ENCODE results near the gene EVA1B. TPM values are rescaled to one million over a fixed set of nuclear protein-coding genes. Genes with fewer than 3 reads are reported as not detected.

EVA1B gene
- total RNA-seq, 2 experiments from 2014 or later = 13.9 to 14.2 TPM

DNA sequence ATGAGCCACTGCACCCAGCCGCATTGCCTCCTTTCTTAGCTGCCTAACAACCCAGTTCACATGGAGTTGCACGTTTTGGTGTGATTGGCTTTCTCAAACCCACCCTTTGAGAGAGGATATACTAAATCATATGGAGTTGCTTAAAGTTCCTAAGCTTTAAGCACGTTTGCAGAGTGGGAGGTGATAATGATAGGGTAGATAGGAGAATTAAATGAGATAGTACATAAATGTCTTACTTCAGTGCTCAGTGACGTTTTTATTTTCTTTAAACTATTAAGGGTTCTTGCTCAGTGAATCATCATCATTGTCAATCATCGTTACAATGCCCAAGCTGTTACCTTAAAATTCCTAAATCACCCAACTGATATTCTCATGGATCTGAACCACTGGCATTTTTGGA lies 20.2 kb downstream of the EVA1B start:
- POLR2A ChIA-PET = no interaction called here
- CTCF ChIA-PET = interaction anchor here (0.8 to 2.6 kb wide), 2 partner anchors 17 to 169 kb away, joined by 3 to 10 read pairs; no protein-coding TSS in a partner anchor

DNA sequence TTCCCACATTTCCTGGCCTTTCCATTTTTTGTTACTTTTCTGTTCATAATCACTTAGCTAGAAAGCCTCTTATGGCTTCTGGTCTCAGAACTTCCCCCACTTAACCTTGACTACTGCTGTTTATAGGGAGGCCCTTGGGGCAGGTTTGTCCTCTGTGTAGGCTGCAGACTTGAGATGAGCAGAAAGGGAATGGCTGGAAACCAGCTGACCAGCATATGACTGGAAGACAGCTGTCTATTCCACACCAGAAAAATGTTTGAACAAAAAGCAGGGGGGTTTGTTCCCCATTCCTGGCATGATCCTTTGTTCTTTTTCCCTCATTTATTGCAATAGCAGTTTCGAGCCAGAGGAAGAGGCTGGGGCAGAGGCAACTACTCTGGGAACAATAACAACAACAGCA lies 22.2 kb downstream of the EVA1B start:
- CTCF ChIA-PET = interaction anchor here (1.2 to 1.8 kb wide), 4 partner anchors 16 to 152 kb away, joined by 3 to 9 read pairs (median 4); partner anchors contain the start of genes MAP7D1 and TRAPPC3
- POLR2A ChIA-PET = no interaction called here

GRCh38 chr1:36300526-36300925 lies 22.9 kb downstream of the EVA1B start:
- ChIA-PET POLR2A (interaction anchor here (0.8 to 1.0 kb wide), 2 partner anchors 77 to 151 kb away, joined by 4 read pairs; partner anchors contain the start of genes THRAP3 and TRAPPC3), CTCF (interaction anchor here (0.9 to 1.8 kb wide), 8 partner anchors 9 to 151 kb away, joined by 3 to 9 read pairs (median 4); partner anchors contain the start of genes MAP7D1 and TRAPPC3)

DNA sequence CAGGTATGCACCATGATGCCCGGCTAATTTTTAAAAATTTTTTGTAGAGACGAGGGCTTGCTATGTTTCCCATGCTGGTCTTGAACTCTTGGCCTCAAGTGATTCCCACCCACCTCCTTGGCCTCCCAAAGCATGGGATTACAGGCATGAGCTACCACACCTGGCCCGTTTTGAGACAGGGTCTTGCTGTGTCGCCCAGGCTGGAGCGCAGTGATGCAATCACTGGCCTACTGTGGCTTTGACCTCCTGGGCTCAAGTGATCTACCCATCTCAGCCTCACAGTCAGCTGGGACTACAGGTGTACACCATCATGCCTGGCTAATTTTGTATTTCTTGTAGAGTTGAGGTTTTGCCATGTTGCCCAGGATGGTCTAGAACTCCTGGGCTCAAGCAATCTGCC lies 24.8 kb downstream of the EVA1B start:
- ChIA-PET POLR2A (interaction anchor here (0.6 kb wide), 1 partner anchor 12 kb away, joined by 4 read pairs; no protein-coding TSS in a partner anchor), CTCF (interaction anchor here (1.3 kb wide), 1 partner anchor 25 kb away, joined by 4 read pairs; the partner anchor contains the start of gene EVA1B)

- POLR2A ChIA-PET = no interaction called here
- CTCF ChIA-PET = interaction anchor here (1.2 kb wide), 1 partner anchor 11 kb away, joined by 3 read pairs; no protein-coding TSS in a partner anchor
Observed at GRCh38 chr1:36297062-36297461, 26.4 kb downstream of the EVA1B start.

GRCh38 chr1:36295390-36295789 lies 28.1 kb downstream of the EVA1B start:
- ChIA-PET POLR2A (no interaction called here), CTCF (interaction anchor here (0.9 kb wide), 1 partner anchor 146 kb away, joined by 5 read pairs; the partner anchor contains the start of gene TRAPPC3)

- ChIA-PET POLR2A (no interaction called here), CTCF (interaction anchor here (0.6 to 2.9 kb wide), 4 partner anchors 12 to 138 kb away, joined by 3 to 10 read pairs (median 4); partner anchors contain the start of gene TRAPPC3)
Observed at GRCh38 chr1:36287595-36287994, 35.9 kb downstream of the EVA1B start.

GRCh38 chr1:36286802-36287201 lies 36.6 kb downstream of the EVA1B start:
- CTCF ChIA-PET = interaction anchor here (1.2 to 2.9 kb wide), 2 partner anchors 16 to 132 kb away, joined by 3 to 10 read pairs; no protein-coding TSS in a partner anchor
- POLR2A ChIA-PET = no interaction called here

GRCh38 chr1:36285443-36286101 lies 37.9 kb downstream of the EVA1B start:
- ChIA-PET CTCF (interaction anchor here (0.5 to 2.9 kb wide), 18 partner anchors 12 to 231 kb away, joined by 3 to 12 read pairs (median 4); partner anchors contain the start of genes SH3D21, THRAP3 and TRAPPC3), POLR2A (no interaction called here)

- ChIA-PET POLR2A (no interaction called here), CTCF (interaction anchor here (1.3 to 2.9 kb wide), 4 partner anchors 18 to 230 kb away, joined by 3 to 12 read pairs (median 6); partner anchors contain the start of gene TRAPPC3)
Observed at GRCh38 chr1:36284517-36284916, 38.9 kb downstream of the EVA1B start.

- CTCF ChIA-PET = no interaction called here
- POLR2A ChIA-PET = no interaction called here
Observed at GRCh38 chr1:36284061-36284460, 39.4 kb downstream of the EVA1B start.

DNA sequence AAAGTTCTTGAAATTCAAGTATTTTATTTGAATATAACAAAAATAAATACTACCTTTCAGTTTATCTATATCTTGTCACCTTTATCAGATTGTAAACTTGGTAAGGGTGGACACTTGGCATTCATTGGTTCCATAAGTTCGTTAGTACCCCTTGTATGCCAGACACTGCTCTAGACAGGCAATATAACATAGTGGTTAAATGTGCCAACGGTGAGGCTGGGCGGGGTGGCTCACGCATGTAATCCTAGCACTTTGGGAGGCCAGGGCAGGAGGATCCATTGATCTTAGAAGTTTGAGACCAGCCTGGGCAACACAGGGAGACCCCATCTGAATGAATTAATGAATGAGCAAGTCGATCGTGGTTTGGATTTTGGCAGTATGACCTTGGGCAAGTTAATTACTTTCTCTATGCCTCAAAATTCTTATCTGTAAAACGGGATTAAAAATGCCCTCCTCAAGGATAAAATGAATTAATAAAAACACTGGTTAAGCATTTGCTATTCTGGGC lies 43.6 kb downstream of the EVA1B start:
- ChIA-PET CTCF (interaction anchor here (0.9 kb wide), 1 partner anchor 83 kb away, joined by 3 read pairs; no protein-coding TSS in a partner anchor), POLR2A (no interaction called here)

GRCh38 chr1:36279110-36279788 lies 44.2 kb downstream of the EVA1B start:
- POLR2A ChIA-PET = no interaction called here
- CTCF ChIA-PET = interaction anchor here (0.9 kb wide), 1 partner anchor 83 kb away, joined by 3 read pairs; no protein-coding TSS in a partner anchor

DNA sequence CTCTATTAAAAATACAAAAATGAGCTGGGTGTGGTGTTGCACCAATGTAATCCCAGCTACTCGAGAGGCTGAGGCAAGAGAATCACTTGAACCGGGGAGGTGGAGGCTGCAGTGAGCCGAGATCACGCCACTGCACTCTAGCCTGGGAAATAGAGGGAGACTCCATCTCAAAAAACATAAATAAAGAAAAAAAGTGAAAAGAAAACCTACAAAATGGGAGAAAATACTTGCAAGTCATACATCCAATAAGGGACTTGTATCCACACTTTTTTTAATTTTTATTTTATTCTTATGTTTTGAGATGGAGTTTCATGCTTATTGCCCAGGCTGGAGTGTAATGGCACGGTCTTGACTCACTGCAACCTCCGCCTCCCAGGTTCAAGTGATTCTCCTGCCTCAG lies 46.8 kb downstream of the EVA1B start:
- POLR2A ChIA-PET = interaction anchor here (0.7 kb wide), 1 partner anchor 117 kb away, joined by 4 read pairs; no protein-coding TSS in a partner anchor
- CTCF ChIA-PET = no interaction called here

DNA sequence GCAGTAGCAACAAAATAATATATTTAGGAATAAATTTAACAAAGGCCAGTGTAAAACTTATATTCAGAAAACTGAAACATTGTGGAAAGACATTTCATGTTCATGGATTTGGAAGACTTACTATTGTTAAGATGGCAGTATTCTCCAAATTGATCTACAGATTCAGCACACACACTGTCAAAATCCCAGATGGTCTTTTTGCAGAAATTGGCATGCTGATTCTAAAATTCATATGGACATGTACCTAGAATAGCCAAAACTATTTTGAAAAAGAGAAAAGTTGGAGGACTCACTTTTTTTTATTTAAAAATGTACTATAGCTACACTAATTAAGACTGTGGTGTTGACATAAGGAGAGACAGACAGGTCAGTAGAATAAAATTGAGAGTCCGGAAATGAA lies 49.2 kb downstream of the EVA1B start:
- ChIA-PET CTCF (interaction anchor here (0.7 kb wide), 1 partner anchor 32 kb away, joined by 5 read pairs; the partner anchor contains the start of gene SH3D21), POLR2A (no interaction called here)

- CTCF ChIA-PET = no interaction called here
- POLR2A ChIA-PET = no interaction called here
Observed at GRCh38 chr1:36273024-36273423, 50.4 kb downstream of the EVA1B start.

Measured in activated CD8-positive, alpha-beta memory T cell treated with anti-CD3 and anti-CD28 coated beads for 36 hours (primary cell).